HG03066 (cell line): ENCODE data around the gene PALM2AKAP2.

Experiments used
- ATAC-seq: cut with Tn5 transposase; IDR thresholded peaks from one replicate; pipeline ENCODE4 v1.9.1; 2021; ENCODE audit warnings: low read depth; ENCODE audit not compliant: unreplicated experiment

Gene PALM2AKAP2

GRCh38 chr9:109779711-109780452, at the start of gene PALM2AKAP2:
Gene PALM2AKAP2 (plus strand): TSS chr9:109780198. CDS start chr9:109780489, 291 bp downstream.
- ATAC-seq, result no peak

- no peak for ATAC-seq
These were observed 49.8 kb upstream of the PALM2AKAP2 start for GRCh38 chr9:109730228-109730627.

- no peak for ATAC-seq
These were observed 46.3 kb upstream of the PALM2AKAP2 start for GRCh38 chr9:109733690-109734089.

GRCh38 chr9:109734814-109735213, 45.2 kb upstream of the PALM2AKAP2 start:
- no peak for ATAC-seq

GRCh38 chr9:109735801-109736200, 44.2 kb upstream of the PALM2AKAP2 start:
- ATAC-seq, result no peak

GRCh38 chr9:109737295-109737694, 42.7 kb upstream of the PALM2AKAP2 start:
- ATAC-seq, result no peak

GRCh38 chr9:109739760-109740159, 40.2 kb upstream of the PALM2AKAP2 start:
- ATAC-seq, result no peak

GRCh38 chr9:109742776-109743348, 37.1 kb upstream of the PALM2AKAP2 start:
- ATAC-seq, result no peak

- ATAC-seq, result no peak
These were observed 36.3 kb upstream of the PALM2AKAP2 start for GRCh38 chr9:109743696-109744095.

- no peak for ATAC-seq
These were observed 34.4 kb upstream of the PALM2AKAP2 start for GRCh38 chr9:109745335-109746283.

GRCh38 chr9:109751253-109751652, 28.7 kb upstream of the PALM2AKAP2 start:
- ATAC-seq, result no peak

GRCh38 chr9:109753308-109753707, 26.7 kb upstream of the PALM2AKAP2 start:
- ATAC-seq, result no peak

GRCh38 chr9:109755040-109755439, 25.0 kb upstream of the PALM2AKAP2 start:
- ATAC-seq, result no peak

- ATAC-seq, result no peak
These were observed 20.4 kb upstream of the PALM2AKAP2 start for GRCh38 chr9:109759589-109759988.

- no peak for ATAC-seq
These were observed 14.7 kb upstream of the PALM2AKAP2 start for GRCh38 chr9:109765278-109765677.

- ATAC-seq, result no peak
These were observed 14.2 kb upstream of the PALM2AKAP2 start for GRCh38 chr9:109765830-109766229.

GRCh38 chr9:109766351-109766750, 13.6 kb upstream of the PALM2AKAP2 start:
- no peak for ATAC-seq

GRCh38 chr9:109767404-109767803, 12.6 kb upstream of the PALM2AKAP2 start:
- ATAC-seq, result no peak

GRCh38 chr9:109767814-109768213, 12.2 kb upstream of the PALM2AKAP2 start:
- no peak for ATAC-seq

- ATAC-seq, result no peak
These were observed 10.7 kb upstream of the PALM2AKAP2 start for GRCh38 chr9:109769250-109769649.

- ATAC-seq, result no peak
These were observed 9.9 kb upstream of the PALM2AKAP2 start for GRCh38 chr9:109770101-109770500.
